MCF 10A (cell line): ENCODE measurements around the gene NEURL1. TPM values are rescaled to one million over a fixed set of nuclear protein-coding genes. Genes with fewer than 3 reads are reported as not detected.

Source experiments
- BruUV-seq: library from RNA; stranded (reverse); fragments of 400-500 nt; replicated peaks from 2 replicates; lab custom pipeline; 2021; lab: Mats Ljungman, UMichigan
- CTCF ChIA-PET: fragments of 300-600 bp; sonication (Branson Sonifier 250); formaldehyde crosslinking; extraction: SDS; loops from one replicate; lab custom pipeline; 2021; ENCODE audit warnings: antibody characterized with exemption, inconsistent platforms; lab: Yijun Ruan, JAX
- POLR2A ChIA-PET: fragments of 300-600, 350-650 bp; sonication (Branson Sonifier 250); formaldehyde crosslinking; extraction: SDS; loops from one replicate; lab custom pipeline; 2020; ENCODE audit warnings: antibody characterized with exemption, inconsistent platforms; lab: Yijun Ruan, JAX
- DNase-seq: peaks from one replicate; pipeline ENCODE4 v3.0.0-alpha.2; 2018; ENCODE audit not compliant: unreplicated experiment
- H3K27ac Mint-ChIP-seq: one replicate; pipeline ENCODE4 v1.8.0; 2022; ENCODE audit warnings: mild to moderate bottlenecking, low read depth, mixed read lengths; ENCODE audit not compliant: unreplicated experiment
- H3K27me3 Mint-ChIP-seq: one replicate; pipeline ENCODE4 v1.8.0; 2022; ENCODE audit warnings: mixed read lengths; ENCODE audit not compliant: insufficient read depth, unreplicated experiment
- H3K36me3 Mint-ChIP-seq: one replicate; pipeline ENCODE4 v1.8.0; 2022; ENCODE audit warnings: mild to moderate bottlenecking, moderate library complexity, mixed read lengths; ENCODE audit not compliant: insufficient read depth, unreplicated experiment
- H3K4me1 Mint-ChIP-seq: one replicate; pipeline ENCODE4 v1.8.0; 2022; ENCODE audit warnings: mixed read lengths; ENCODE audit not compliant: insufficient read depth, unreplicated experiment
- H3K4me3 Mint-ChIP-seq: one replicate; pipeline ENCODE4 v1.8.0; 2022; ENCODE audit warnings: mild to moderate bottlenecking, moderate library complexity, mixed read lengths; ENCODE audit not compliant: unreplicated experiment
- H3K9me3 Mint-ChIP-seq: one replicate; pipeline ENCODE4 v1.8.0; 2022; ENCODE audit warnings: mixed read lengths; ENCODE audit not compliant: unreplicated experiment
- CTCF ChIP-seq: fragments of 200-600 bp; IDR thresholded peaks from one replicate; pipeline ENCODE4 v1.8.0; 2022; ENCODE audit warnings: antibody characterized with exemption, mild to moderate bottlenecking; ENCODE audit not compliant: unreplicated experiment
- intact Hi-C: fragments of 100-400 bp; cut with micrococcal nuclease; formaldehyde crosslinking; loops from 2 replicates; pipeline ENCODE4 v1.14.1; 2022
- total RNA-seq: library from RNA; stranded (reverse); gene quantifications from 2 replicates; pipeline ENCODE4 v1.2.3, GENCODE V29; 2022

The NEURL1 gene
- total RNA-seq, 1 experiment from 2014 or later, result not detected

- peak; percentile 39 for DNase-seq
- Mint-ChIP-seq H3K27me3 (no peaks in the 10 kb centered on the region), H3K4me1 (no peaks in the 10 kb centered on the region), H3K4me3 (no peak overlapping the region), H3K36me3 (peaks cover 7% of the 10 kb centered on the region), H3K27ac (no peak overlapping the region), H3K9me3 (no peaks in the 10 kb centered on the region)
- ChIA-PET POLR2A (no interaction called here), CTCF (interaction anchor here (1.0 to 2.1 kb wide), 3 partner anchors 12 to 69 kb away, joined by 3 to 10 read pairs (median 3); no protein-coding TSS in a partner anchor)
- no TSS peak for BruUV-seq
- no peak for TF ChIP-seq CTCF
- intact Hi-C loops, result no loop called here
These were observed 123.4 kb downstream of the NEURL1 start for GRCh38 chr10:103616705-103617601.

GRCh38 chr10:103617602-103618385 is 124.3 kb downstream of the NEURL1 start:
- ChIA-PET POLR2A (no interaction called here), CTCF (interaction anchor here (0.6 to 1.0 kb wide), 2 partner anchors 19 to 56 kb away, joined by 3 read pairs; no protein-coding TSS in a partner anchor)
- H3K27ac Mint-ChIP-seq, result no peak overlapping the region
- no peak overlapping the region for H3K4me3 Mint-ChIP-seq
- H3K27me3 Mint-ChIP-seq, result no peaks in the 10 kb centered on the region
- TF ChIP-seq CTCF, result no peak
- peaks cover 7% of the 10 kb centered on the region for H3K36me3 Mint-ChIP-seq
- BruUV-seq, result no TSS peak
- intact Hi-C loops, result no loop called here
- no peaks in the 10 kb centered on the region for H3K4me1 Mint-ChIP-seq
- no peak for DNase-seq
- H3K9me3 Mint-ChIP-seq, result no peaks in the 10 kb centered on the region

- no peaks in the 10 kb centered on the region for H3K27me3 Mint-ChIP-seq
These were observed 125.3 kb downstream of the NEURL1 start for GRCh38 chr10:103618575-103619423.

More at GRCh38 chr10:103618575-103619423, 125.3 kb downstream of the NEURL1 start:
- no peaks in the 10 kb centered on the region for H3K9me3 Mint-ChIP-seq
- no peak for TF ChIP-seq CTCF
- no TSS peak for BruUV-seq
- ChIA-PET POLR2A (no interaction called here), CTCF (interaction anchor here (0.9 to 1.3 kb wide), 2 partner anchors 19 to 26 kb away, joined by 3 to 6 read pairs; no protein-coding TSS in a partner anchor)
- DNase-seq, result no peak
- no peaks in the 10 kb centered on the region for H3K4me1 Mint-ChIP-seq
- H3K27ac Mint-ChIP-seq, result no peak overlapping the region
- H3K36me3 Mint-ChIP-seq, result peaks cover 6% of the 10 kb centered on the region
- no peak overlapping the region for H3K4me3 Mint-ChIP-seq
- intact Hi-C loops, result no loop called here
